ENCODE results near the gene GPR3. TPM values are rescaled to one million over a fixed set of nuclear protein-coding genes. Genes with fewer than 3 reads are reported as not detected.

The GPR3 gene
- total and polyA plus RNA-seq, 2 of the 13 experiments (the other 11 are each of a cell fraction or from before 2014, with no cell fraction given): 1.00 to 2.6 TPM

- TF ChIP-seq ZNF275 (CRISPR knock-in tag; IDR thresholded peaks at IDR 0.05; ENCODE audit: borderline replicate concordance) (no peak), PATZ1 (CRISPR knock-in tag; IDR thresholded peaks at IDR 0.05) (0 out of 2 replicates have a peak, but pooled peaks have one; percentile 25), ZNF143 (CRISPR knock-in tag; IDR thresholded peaks at IDR 0.05) (no peak), GTF2F1 (IDR thresholded peaks at IDR 0.05; ENCODE audit: low read length) (no peak), HCFC1 (IDR thresholded peaks at IDR 0.05; ENCODE audit: low read depth, low read length) (no peak), MAZ (IDR thresholded peaks at IDR 0.05; ENCODE audit: borderline replicate concordance, low read depth, low read length) (peak; percentile 72), MAZ (CRISPR knock-in tag; IDR thresholded peaks at IDR 0.05; ENCODE audit: low read depth) (0 out of 2 replicates have a peak, but pooled peaks have one; percentile 30), YY1 (IDR thresholded peaks at IDR 0.05; ENCODE audit: insufficient read depth, insufficient replicate concordance, low read depth, low read length) (peak; percentile 38), PRDM10 (CRISPR knock-in tag; IDR thresholded peaks at IDR 0.05; ENCODE audit: low read depth) (peak; percentile 66; the same call in 1 of the 2 replicates), CEBPZ (IDR thresholded peaks at IDR 0.05; ENCODE audit: low read length) (no peak), POLR2AphosphoS5 (IDR thresholded peaks at IDR 0.05; ENCODE audit: low read depth, low read length) (0 out of 2 replicates have a peak, but pooled peaks have one; percentile 30), NCOA1 (CRISPR knock-in tag; IDR thresholded peaks at IDR 0.05) (no peak), MLLT10 (CRISPR knock-in tag; IDR thresholded peaks at IDR 0.05) (no peak), KDM2A (CRISPR knock-in tag; IDR thresholded peaks at IDR 0.05; ENCODE audit: borderline replicate concordance, low read depth) (no peak), ZC3H13 (CRISPR knock-in tag; IDR thresholded peaks at IDR 0.05) (0 out of 2 replicates have a peak, but pooled peaks have one; percentile 34), PAX8 (CRISPR knock-in tag; IDR thresholded peaks at IDR 0.05; ENCODE audit: borderline replicate concordance) (no peak), NONO (IDR thresholded peaks at IDR 0.05) (no peak), NONO (CRISPR knock-in tag; conservative IDR thresholded peaks at IDR 0.05) (peak; percentile 43; the same call in 1 of the 2 replicates)
These were observed 26.9 kb upstream of the GPR3 start (continued) for GRCh38 chr1:27365372-27366112.
